Neural progenitor cell (in vitro differentiated cells): ENCODE results near the gene RTEL1.

Experiments used
- EZH2phosphoT487 ChIP-seq: fragments of 200-600 bp; sonication (generic); IDR thresholded peaks from 2 replicates; pipeline ENCODE4 v1.6.1; 2017; ENCODE audit warnings: antibody characterized with exemption
- TF ChIP-seq, protein P1 (sequence below): fragments of 200-600 bp; sonication (generic); IDR thresholded peaks from 2 replicates; pipeline ENCODE4 v1.5.1; 2017; ENCODE audit warnings: antibody characterized with exemption, mild to moderate bottlenecking

DNA sequence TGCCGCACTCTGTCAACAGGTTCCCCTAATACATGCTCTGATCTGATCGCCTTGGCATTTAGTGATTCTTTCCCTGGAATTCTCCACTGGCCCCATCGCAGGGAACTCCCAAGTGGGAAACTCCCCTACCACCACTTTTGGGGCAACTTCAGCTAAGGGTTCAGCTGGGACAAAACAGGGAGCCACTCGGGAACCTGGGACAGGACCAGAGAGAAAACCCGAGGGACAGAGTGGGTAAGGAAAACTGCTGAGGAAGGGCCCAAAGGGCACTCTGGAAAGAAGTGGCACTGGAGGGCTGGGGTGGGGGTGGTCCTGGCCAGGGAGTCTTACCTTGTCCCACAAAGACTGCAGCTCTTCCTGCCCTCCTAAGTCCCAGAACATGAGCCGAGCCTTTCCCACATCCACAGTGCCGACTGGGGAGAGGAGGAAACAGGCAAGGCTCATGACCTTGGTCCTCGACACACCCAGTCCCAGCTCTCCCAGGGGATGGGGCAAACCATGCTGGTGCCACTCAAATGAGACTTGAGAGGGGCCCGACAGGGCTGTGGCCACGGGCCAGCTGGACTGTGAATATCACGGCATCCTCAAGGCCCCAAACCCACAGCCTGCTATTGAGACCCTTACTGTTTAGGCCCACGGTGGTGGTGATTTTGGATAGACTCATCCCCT, 48.0 kb downstream of the RTEL1 start:
- TF ChIP-seq, protein P1, sequence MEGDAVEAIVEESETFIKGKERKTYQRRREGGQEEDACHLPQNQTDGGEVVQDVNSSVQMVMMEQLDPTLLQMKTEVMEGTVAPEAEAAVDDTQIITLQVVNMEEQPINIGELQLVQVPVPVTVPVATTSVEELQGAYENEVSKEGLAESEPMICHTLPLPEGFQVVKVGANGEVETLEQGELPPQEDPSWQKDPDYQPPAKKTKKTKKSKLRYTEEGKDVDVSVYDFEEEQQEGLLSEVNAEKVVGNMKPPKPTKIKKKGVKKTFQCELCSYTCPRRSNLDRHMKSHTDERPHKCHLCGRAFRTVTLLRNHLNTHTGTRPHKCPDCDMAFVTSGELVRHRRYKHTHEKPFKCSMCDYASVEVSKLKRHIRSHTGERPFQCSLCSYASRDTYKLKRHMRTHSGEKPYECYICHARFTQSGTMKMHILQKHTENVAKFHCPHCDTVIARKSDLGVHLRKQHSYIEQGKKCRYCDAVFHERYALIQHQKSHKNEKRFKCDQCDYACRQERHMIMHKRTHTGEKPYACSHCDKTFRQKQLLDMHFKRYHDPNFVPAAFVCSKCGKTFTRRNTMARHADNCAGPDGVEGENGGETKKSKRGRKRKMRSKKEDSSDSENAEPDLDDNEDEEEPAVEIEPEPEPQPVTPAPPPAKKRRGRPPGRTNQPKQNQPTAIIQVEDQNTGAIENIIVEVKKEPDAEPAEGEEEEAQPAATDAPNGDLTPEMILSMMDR = no peak
- no peak for TF ChIP-seq EZH2phosphoT487
